Bronchial epithelial cell (primary cell): ENCODE measurements around the gene ZFYVE1. TPM values are rescaled to one million over a fixed set of nuclear protein-coding genes. Genes with fewer than 3 reads are reported as not detected.
"Not testable (repeated sequence)": the region's sequence is repeated elsewhere in the genome, so short reads cannot be mapped to it uniquely, and the experiment has no call there.

Source experiments
- DNase-seq: peaks from one replicate; pipeline ENCODE4 v3.0.0-alpha.2; 2010; ENCODE audit warnings: low read depth
- FAIRE-seq: peaks from 2 replicates; lab custom pipeline; 2011; peaks lifted over from hg19 to GRCh38; lab: Jason Lieb, UNC
- H3K27me3 ChIP-seq: 2 replicates; pipeline ENCODE4 v1.5.1; 2011; ENCODE audit warnings: low read length; ENCODE audit not compliant: control insufficient read depth, insufficient read depth
- H3K36me3 ChIP-seq: 2 replicates; pipeline ENCODE4 v1.5.1; 2011; ENCODE audit warnings: low read length; ENCODE audit not compliant: control insufficient read depth, insufficient read depth
- H3K4me3 ChIP-seq: 2 replicates; pipeline ENCODE4 v1.5.1; 2011; ENCODE audit warnings: mild to moderate bottlenecking, low read depth, low read length, control low read depth
- CTCF ChIP-seq: IDR thresholded peaks from 2 replicates; pipeline ENCODE4 v1.5.1; 2011; ENCODE audit warnings: mild to moderate bottlenecking, moderate library complexity, low read length, control low read depth, inconsistent platforms; ENCODE audit not compliant: insufficient read depth, severe bottlenecking
- total RNA-seq: library from RNA; depleted of rRNA; stranded (reverse); fragments of >200 nt; gene quantifications from 2 replicates; pipeline ENCODE4 v1.2.1, GENCODE V29; 2014

ZFYVE1 gene
- total RNA-seq, 1 donor from 2014 or later, result 11.3 TPM

- FAIRE-seq, result no peak
- Histone ChIP-seq H3K36me3 (peaks cover 8% of the 10 kb centered on the region), H3K4me3 (peak overlapping the region; percentile 86), H3K27me3 (no peaks in the 10 kb centered on the region)
- no peak for DNase-seq
- no peak for TF ChIP-seq CTCF
Measured at GRCh38 chr14:73026243-73026844, 562 bp downstream of the ZFYVE1 start.

- no peak for TF ChIP-seq CTCF
- H3K4me3 ChIP-seq, result no peak overlapping the region
- FAIRE-seq, result no peak
Measured at GRCh38 chr14:73025544-73025943, 1.4 kb downstream of the ZFYVE1 start.

GRCh38 chr14:73022051-73022450 is 4.9 kb downstream of the ZFYVE1 start:
- H3K27me3 ChIP-seq, result no peaks in the 10 kb centered on the region
- DNase-seq (no peak), FAIRE-seq (no peak)
- peaks cover 9% of the 10 kb centered on the region for H3K36me3 ChIP-seq
- H3K4me3 ChIP-seq, result no peak overlapping the region
- no peak for TF ChIP-seq CTCF

More at GRCh38 chr14:73025544-73025943, 1.4 kb downstream of the ZFYVE1 start:
- DNase-seq, result no peak
- peaks cover 8% of the 10 kb centered on the region for H3K36me3 ChIP-seq
- H3K27me3 ChIP-seq, result no peaks in the 10 kb centered on the region

- peak; percentile 71 for DNase-seq
- not testable (repeated sequence) for H3K4me3 ChIP-seq, H3K27me3 ChIP-seq, FAIRE-seq, H3K36me3 ChIP-seq
Measured at GRCh38 chr14:73016011-73016410, 10.9 kb downstream of the ZFYVE1 start.

- not testable (repeated sequence) for FAIRE-seq, DNase-seq, H3K4me3 ChIP-seq, H3K27me3 ChIP-seq, H3K36me3 ChIP-seq
Measured at GRCh38 chr14:73015552-73015951, 11.4 kb downstream of the ZFYVE1 start.

GRCh38 chr14:73014105-73014504 is 12.8 kb downstream of the ZFYVE1 start:
- DNase-seq (no peak), FAIRE-seq (no peak)
- no peak for TF ChIP-seq CTCF
- no peak overlapping the region for H3K4me3 ChIP-seq
- peaks cover 1% of the 10 kb centered on the region for H3K36me3 ChIP-seq
- H3K27me3 ChIP-seq, result no peaks in the 10 kb centered on the region

- FAIRE-seq, H3K36me3 ChIP-seq, H3K27me3 ChIP-seq, H3K4me3 ChIP-seq, DNase-seq: not testable (repeated sequence)
Measured at GRCh38 chr14:73011189-73011588, 15.7 kb downstream of the ZFYVE1 start.
